Stromal cell of bone marrow (primary cell): ENCODE results near the gene VGF.
"Not testable (repeated sequence)": the region's sequence is repeated elsewhere in the genome, so short reads cannot be mapped to it uniquely, and the experiment has no call there.

Source experiments
- DNase-seq: peaks from one replicate; pipeline ENCODE4 v3.0.0-alpha.2; 2012; ENCODE audit warnings: low read depth

Gene VGF

GRCh38 chr7:101134399-101134980 lies 30.9 kb downstream of the VGF start:
- no peak for DNase-seq

DNA sequence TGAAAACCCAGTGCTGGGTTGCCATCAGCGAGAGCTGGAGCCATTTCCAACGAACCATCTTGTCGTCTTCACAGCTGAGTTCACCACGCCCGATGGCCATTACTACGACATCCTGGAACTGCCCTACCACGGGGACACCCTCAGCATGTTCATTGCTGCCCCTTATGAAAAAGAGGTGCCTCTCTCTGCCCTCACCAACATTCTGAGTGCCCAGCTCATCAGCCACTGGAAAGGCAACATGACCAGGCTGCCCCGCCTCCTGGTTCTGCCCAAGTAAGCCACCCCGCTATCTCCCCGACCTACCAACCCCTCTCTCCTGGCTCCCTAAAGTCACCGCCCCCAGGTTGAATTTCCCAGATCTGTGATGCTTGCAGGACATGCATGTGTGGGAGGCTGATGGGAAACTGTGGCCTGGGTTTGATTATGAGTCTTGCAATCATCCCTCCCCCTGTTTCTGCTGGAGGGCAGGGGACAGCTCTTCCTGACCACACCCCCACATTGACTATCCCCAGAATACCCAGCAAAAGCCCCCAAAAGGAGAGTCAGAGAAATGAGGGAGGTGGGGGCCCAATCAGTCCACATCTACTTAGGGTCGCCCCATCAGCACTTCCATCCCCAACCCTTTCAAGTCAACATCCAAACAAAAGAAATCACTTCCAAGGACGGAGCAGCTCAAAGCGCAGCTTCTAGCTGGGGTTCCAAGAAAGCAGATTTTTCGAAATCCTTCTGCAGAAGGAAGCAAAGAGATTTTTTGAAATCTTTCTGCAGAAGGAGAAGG lies 31.6 kb downstream of the VGF start:
- no peak for DNase-seq

- not testable (repeated sequence) for DNase-seq
These were observed 32.5 kb downstream of the VGF start for GRCh38 chr7:101132626-101133600.

DNA sequence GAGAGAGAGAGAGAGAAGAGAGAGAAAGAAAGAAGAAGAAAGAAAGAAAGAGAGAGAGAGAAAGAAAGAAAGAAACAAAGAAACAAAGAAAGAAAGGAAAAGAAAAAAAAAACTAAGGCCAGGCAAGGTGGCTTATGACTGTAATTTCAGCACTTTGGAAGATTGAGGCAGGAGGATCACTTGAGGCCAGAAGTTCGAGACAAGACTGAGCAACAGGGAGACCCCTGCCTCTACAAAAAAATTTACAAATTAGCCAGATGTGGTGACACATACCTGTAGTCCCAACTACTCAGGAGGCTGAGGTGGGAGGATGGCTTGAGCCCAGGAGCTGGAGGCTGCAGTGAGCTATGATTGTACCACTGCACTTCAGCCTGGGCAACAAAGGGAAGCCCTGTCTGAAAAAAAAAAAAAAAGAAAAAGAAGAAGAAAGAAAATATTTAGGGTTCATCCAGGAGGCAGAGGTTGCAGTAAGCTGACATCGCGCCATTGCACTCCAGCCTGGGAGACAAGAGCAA lies 35.7 kb downstream of the VGF start:
- no peak for DNase-seq

DNA sequence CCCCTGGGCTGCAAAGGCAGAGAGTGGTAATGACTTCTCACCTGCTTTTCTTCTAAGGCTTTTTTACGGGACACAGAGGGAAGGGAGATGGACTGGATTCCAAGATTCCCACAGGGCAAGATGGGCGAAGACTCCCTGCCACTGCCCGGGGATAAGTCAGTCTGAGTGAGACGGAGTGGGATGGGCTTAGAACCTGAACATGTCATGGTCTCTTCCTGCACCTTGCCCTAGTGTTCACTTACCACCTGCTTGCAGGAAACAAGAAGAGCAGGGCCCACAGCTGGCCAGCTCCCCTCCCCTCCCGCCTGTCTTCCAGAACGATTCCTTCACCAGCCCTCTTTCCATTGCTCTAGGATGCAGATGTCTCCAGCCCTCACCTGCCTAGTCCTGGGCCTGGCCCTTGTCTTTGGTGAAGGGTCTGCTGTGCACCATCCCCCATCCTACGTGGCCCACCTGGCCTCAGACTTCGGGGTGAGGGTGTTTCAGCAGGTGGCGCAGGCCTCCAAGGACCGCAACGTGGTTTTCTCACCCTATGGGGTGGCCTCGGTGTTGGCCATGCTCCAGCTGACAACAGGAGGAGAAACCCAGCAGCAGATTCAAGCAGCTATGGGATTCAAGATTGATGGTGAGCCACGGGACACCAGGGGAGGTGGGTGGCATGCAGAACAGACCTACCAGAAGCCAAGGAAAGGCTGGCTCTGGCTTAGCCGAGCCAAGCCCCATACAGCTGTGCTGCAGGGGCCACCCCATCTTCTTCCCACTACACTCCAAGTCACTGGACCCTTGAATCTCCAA lies 37.1 kb downstream of the VGF start:
- no peak for DNase-seq

DNA sequence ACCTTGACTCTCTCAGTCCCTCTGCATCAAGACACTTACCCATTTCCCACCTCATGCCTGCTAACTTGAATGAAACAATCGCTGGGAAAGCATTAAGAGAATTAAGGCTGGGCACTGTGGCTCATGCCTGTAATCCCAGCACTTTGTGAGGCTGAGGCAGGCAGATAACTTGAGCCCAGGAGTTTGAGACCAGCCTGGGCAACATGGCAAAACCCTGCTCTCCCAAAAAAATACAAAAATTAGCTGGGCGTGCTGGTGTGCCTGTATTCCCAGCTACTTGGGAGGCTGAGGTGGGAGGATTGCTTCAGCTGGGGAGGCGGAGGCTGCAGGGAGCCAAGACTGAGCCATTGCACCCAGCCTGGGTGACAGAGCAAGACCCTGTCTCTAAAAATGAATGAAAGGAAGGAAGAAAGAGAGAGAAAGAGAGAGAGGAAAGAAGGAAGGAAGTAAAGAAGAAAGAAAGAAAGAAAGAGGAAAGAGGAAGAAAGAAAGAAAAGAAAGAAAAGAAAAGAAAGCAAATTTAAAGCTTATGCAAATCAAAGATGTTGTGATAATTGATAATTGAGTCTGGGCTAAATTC lies 37.8 kb downstream of the VGF start:
- no peak for DNase-seq

- peak; percentile 99 for DNase-seq
These were observed 38.5 kb downstream of the VGF start, which contains the start of gene SERPINE1 for GRCh38 chr7:101126651-101127459. TSS of gene SERPINE1 (plus strand) at chr7:101127104. CDS start at chr7:101128394, 1,290 bp downstream.

DNA sequence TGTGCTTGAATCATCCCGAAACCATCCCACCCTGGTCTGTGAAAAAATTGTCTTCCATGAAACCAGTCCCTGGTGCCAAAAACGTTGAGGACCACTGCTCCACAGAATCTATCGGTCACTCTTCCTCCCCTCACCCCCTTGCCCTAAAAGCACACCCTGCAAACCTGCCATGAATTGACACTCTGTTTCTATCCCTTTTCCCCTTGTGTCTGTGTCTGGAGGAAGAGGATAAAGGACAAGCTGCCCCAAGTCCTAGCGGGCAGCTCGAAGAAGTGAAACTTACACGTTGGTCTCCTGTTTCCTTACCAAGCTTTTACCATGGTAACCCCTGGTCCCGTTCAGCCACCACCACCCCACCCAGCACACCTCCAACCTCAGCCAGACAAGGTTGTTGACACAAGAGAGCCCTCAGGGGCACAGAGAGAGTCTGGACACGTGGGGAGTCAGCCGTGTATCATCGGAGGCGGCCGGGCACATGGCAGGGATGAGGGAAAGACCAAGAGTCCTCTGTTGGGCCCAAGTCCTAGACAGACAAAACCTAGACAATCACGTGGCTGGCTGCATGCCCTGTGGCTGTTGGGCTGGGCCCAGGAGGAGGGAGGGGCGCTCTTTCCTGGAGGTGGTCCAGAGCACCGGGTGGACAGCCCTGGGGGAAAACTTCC lies 39.2 kb downstream of the VGF start:
- no peak for DNase-seq

GRCh38 chr7:101124376-101125056 lies 40.9 kb downstream of the VGF start:
- peak; percentile 88 for DNase-seq

- no peak for DNase-seq
These were observed 41.7 kb downstream of the VGF start for GRCh38 chr7:101123703-101124068.

- no peak for DNase-seq
These were observed 42.3 kb downstream of the VGF start for GRCh38 chr7:101122933-101123702.

DNA sequence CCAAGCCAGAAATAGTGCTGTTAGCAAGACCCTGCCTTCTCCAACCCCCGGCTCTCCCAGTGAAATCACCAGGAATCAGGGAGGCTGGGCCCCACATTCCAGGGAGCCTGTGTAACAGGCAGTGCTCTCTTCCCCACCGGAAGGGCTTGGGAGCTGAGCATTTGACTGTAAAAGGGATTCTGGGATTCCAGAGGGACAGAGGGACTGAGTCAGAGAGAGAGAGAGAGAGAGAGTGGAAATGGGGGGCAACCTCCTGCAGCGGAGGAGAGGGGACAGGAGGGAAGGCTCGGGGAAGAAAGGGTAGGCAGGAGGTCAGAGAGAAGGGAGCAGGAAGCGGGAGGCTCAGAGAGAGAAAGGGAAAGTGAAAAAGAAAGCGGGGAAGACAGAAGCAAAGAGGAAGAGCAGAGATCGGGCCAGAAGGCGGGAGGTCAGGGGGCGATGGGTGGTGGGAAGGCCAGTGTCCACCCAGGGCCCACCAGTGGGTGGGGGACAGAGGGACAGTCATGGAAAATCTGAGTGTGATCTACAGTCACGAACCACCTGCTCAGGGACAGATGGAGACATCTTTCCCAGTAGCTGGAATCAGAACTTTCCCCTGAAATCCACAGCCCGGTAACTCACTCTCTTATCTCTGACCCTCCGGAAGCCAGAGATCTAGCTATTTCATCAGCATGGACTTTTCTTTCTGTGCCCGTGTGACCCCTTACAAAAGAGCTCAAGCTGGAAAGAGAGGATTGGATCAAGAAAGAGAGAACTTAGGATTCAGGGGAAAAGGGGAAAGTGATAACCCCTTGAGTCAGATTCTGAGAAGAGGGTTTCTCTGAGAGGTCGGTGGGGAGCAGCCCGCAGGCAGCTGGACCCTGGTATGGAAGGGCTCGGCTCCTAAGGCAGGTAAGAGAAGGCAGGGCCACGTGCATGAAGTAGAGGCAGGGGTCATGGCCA lies 43.1 kb downstream of the VGF start:
- DNase-seq, result peak; percentile 100

- DNase-seq, result not testable (repeated sequence)
These were observed 43.8 kb downstream of the VGF start for GRCh38 chr7:101121631-101121990.

DNA sequence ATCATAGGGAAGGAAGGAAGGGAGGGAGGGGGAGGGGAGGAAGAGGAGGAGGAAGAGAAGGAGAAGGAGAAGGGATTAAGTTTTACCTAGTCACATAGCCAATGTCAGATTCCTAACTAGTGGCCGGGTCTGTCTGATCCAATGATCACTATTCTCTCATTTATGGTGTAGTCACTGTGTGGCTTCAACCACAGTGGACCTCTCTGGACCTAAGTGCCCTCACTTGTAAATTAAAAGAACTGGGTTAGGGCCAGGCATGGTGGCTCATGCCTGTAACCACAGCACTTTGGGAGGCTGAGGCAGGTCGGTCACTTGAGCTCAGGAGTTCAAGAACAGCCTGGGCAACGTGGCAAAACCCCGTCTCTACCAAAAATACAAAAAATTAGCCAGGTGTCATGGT lies 45.1 kb downstream of the VGF start:
- DNase-seq, result no peak

- no peak for DNase-seq
These were observed 45.5 kb downstream of the VGF start for GRCh38 chr7:101119876-101120275.

- DNase-seq, result no peak
These were observed 46.5 kb downstream of the VGF start for GRCh38 chr7:101118856-101119255.

DNA sequence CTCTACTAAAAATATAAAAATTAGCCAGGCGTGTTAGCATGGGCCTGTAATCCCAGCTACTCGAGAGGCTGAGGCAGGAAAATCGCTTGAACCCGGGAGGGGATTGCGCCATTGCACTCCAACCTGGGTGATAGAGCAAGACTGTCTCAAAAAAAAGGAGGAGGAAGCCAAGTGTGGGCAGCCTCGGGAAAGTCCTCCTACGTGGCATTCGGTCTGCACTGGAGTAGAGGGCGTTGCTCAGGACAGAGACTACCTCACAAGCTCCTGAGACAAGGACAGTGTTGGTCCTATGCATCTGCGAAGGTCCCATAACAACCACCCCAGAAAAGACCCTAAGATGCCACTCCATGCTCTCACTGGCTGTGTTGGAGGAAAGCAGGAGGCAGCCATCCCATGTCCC lies 48.5 kb downstream of the VGF start:
- DNase-seq, result no peak
